Stimulated activated CD4-positive, alpha-beta T cell treated with anti-CD3 and anti-CD28 coated beads, Interleukin-4, amount 100 ng/mL, for 24 hours (primary cell): ENCODE results near the gene MAP3K7CL.
"Not testable (repeated sequence)": the region's sequence is repeated elsewhere in the genome, so short reads cannot be mapped to it uniquely, and the experiment has no call there.

ENCODE experiments used
- DNase-seq: peaks from one replicate; pipeline ENCODE4 v3.0.0-alpha.2; 2020

The MAP3K7CL gene

DNA sequence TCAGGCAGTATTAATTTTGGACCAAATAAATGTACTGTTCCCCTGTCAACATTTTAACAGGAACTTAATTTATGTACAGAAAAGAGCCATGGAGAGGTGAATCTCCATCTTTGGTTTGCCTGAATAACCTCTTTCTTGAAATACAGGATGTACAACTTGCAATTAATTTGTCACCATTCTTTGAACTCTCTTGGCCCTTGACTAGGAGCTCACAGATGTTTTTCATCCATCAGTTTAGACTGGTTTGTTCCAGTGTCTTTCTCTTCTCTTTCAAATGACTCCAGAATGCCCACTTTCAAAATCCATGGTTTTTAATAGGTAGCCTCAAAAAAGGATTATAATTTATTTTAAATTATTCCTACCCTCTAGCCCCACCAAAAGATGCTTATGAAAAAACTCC is 5.0 kb downstream of the MAP3K7CL start:
- DNase-seq, result no peak

- DNase-seq, result no peak
These were observed 5.6 kb downstream of the MAP3K7CL start for GRCh38 chr21:29136033-29136432.

DNA sequence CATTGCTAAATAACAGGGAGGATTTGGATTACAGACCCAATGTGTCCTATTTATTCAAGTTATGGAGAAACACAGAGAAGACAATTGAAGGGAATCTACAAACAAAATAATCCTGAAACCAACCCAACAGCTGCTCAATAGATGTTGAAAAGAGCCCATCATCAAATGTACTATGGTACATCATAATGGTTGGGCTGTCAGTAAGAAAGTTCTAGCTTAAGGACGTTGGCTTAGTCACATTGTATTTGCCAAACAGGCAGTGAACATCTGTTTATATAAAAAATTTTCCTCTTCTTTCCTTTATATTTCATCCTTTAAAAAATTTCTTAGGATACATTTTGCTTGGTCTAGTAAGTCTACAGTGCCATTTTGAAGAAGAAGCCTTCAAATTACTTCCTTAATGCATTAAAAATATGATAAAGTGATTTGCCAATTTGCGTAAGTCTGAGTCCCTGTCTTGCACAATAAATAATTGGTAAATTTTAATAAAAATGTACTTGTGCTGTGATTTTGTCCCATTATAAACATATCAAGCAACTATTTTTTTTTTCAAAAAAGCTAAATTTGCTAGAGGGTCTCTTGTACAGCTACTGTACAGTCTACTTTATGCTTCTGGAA is 14.4 kb downstream of the MAP3K7CL start:
- DNase-seq, result no peak

DNA sequence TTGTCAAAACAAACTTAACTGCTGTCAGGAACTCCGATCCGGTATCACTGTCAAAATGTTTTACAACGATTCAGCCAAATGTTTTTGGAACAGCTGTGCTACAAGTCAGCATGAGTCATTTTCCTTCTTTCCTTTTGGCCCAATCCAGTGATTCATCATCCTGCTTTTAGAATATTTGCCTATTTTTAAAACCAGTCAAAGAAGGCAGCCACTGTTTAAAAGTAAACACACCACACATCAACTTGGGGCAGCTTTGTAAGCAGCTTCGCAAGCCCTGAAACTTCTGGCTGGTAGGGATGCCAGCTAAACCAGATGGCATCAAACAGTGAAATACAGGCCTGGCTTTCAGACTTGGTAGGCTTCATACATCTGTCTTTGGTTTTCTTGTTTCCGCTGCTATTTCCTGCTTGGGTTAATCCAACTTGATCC is 14.9 kb downstream of the MAP3K7CL start:
- DNase-seq, result no peak

DNA sequence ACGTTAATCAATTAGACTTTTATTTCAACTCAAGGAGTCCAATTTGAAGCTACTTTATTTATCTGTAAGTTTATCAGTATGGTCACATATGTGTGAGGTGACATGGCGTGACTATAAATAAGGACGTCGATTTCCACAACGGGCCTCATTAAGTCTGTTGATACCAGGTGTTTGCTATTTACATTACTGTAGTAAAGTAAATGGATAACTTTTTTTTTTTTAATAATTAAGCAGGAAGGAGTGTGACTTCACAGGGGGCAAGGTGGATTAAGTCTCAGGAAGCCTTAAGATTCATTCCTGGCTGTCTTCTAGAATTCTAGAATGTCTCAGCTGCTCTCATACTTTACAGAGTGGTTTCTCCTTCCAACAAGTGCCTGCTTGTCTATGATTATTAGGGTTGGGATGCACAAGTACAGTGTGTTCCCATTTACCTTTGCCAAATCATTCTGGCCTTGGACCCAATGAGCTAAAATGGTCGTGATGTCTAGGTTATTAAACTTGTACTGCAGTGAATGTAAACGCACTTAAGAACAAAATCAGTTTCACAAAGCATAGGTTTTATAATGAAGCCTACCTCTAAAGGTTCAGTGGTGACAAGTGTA is 15.5 kb downstream of the MAP3K7CL start:
- no peak for DNase-seq

- no peak for DNase-seq
These were observed 16.3 kb downstream of the MAP3K7CL start for GRCh38 chr21:29146726-29147125.

- no peak for DNase-seq
These were observed 18.1 kb downstream of the MAP3K7CL start for GRCh38 chr21:29148530-29148929.

- DNase-seq, result no peak
These were observed 19.5 kb downstream of the MAP3K7CL start for GRCh38 chr21:29149808-29150425.

DNA sequence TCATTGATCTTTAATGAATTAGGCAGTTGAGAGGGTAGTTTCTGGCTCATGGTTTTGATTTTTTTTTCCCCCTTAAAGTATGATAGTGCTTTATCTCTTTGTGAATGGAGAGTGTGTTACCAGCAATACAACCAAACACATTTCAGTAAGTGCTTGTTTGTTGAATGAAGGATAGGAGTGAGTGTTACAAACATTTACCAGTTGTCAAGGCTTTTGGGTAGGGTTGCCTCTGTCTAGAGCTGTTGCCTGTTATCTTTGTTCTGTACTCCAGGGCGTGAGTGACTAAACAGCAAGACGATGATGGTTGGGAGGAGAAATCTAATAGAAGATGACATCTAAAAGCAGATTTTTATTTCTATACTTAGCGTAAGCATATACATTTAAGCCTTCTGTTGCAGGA is 21.5 kb downstream of the MAP3K7CL start:
- DNase-seq, result no peak

DNA sequence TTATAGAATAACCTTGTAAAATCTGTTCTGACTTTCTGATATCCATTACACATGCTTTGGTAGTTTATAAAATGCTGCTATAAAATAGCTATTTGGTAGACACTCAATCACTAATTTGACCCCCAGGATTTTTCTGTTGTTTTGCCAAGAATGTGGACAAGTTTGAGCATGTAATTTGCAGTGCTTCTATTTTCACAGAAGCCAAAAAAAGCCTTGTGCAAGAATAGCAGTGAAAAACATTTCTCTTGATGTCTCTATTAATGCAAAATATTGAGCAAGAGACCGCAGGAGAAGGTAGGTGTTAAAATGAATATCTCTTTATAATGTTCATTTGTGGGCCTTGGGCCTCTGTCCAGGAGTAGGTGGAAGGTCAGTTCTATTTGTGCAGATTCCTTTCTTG is 22.5 kb downstream of the MAP3K7CL start:
- DNase-seq, result no peak

GRCh38 chr21:29154270-29154669 is 23.8 kb downstream of the MAP3K7CL start:
- DNase-seq, result no peak

DNA sequence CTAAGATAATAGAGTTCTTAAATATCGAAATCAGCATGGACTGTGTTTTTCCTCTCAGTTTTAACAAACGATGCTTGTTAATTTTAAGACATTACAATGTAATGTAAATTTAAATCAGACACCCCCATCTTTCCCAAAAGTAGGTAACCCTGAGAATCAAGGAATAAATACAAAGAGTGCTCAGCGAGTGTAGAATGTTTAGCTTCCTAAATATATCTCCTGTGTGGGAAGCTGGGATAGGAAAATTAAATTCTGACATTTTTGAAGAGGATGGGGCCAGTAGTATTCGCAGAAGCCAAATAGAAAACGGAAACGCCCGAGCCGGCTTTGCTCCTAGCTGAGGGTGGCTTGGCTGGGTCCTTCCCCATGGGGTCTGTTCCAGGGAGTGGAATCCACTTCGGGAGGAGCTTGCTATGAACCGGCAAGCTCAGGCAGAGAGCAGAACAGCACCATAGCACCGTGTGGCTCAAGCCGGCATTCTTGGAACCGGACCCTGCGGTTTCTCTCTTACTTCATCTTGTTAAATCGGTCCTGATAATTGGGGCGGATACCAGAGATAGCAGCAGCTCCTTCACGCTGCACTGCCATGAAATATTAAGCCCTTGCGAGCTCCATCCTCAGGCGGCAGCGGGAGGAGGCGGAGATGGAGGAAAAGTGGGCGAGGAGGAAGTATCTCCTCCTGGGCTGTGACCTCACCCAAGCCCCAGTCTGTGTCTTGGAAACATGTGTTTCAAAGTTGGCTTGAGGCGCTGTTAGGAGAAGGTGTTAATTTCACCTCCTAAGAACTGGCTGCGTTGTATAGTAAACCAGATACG is 24.9 kb downstream of the MAP3K7CL start:
- DNase-seq, result no peak

- DNase-seq, result no peak
These were observed 25.5 kb downstream of the MAP3K7CL start for GRCh38 chr21:29155933-29156260.

GRCh38 chr21:29157080-29157479 is 26.6 kb downstream of the MAP3K7CL start:
- no peak for DNase-seq

DNA sequence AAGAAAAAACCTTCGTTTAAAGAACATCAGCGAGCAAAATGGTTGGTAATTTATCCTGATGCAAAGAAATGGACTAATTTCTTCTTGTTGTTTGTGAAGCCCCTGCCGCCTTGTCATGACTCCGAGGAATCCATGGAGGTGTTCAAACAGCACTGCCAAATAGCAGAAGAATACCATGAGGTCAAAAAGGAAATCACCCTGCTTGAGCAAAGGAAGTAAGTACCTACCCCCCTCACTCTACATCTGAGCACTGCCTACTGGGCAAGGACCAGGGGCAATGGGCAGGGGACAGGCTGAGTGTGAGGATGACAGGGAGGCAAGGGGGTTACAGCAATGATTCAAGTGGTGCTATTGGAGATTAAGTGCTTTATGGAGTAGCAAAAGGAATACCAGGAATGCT is 29.4 kb downstream of the MAP3K7CL start:
- DNase-seq, result no peak

DNA sequence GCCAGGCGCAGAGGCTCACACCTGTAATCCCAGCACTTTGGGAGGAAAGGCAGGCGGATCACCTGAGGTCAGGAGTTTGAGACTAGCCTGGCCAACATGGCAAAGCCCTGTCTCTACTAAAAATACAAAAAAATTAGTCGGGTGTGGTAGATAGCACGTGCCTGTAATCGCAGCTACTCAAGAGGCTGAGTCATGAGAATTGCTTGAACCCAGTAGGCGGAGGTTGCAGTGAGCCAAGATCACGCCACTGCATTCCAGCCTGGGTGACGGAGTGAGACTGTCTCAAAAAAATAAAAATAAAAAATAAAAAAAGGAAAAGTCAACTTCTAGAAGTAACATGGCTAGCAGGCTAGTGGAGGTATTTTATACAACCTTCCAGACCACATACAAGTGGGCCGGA is 32.4 kb downstream of the MAP3K7CL start:
- DNase-seq, result not testable (repeated sequence)

GRCh38 chr21:29163341-29164115 is 33.1 kb downstream of the MAP3K7CL start:
- DNase-seq, result no peak

- no peak for DNase-seq
These were observed 34.0 kb downstream of the MAP3K7CL start for GRCh38 chr21:29164323-29164942.

DNA sequence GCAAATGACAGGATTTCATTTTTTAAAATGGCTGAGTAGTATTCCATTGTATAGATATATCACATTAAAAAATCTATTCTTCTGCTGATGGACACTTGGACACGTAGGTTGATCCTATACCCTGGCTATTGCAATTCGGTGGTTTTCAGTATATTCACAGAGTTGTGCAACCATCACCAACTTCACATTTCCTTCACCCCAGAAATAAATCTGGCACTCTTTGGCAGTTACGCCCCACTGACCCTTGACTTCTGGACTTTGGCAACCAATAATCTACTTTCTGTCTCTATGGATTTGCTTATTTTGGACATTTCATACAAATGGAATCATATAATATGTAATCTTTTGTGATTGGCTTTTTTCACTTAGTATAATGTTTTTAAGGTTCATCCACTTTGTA is 35.9 kb downstream of the MAP3K7CL start:
- DNase-seq, result no peak

DNA sequence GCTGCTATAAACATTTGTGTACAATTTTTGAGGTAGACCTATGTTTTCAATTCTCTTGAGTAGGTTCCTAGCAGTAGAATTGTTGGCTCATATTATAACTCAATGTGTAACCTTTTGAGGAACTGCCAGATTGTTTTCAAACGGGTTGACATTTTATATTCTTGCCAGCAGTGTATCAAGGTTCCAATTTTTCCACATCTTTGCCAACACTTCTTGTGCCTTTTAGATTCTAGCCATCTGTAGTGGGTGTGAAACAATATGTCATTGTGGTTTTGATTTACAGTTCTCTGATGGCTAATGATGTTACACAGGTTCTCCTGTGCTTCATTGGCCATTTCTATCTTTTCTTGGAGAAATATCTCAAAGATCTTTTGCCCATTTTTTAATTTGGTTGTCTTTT is 36.4 kb downstream of the MAP3K7CL start:
- no peak for DNase-seq

- not testable (repeated sequence) for DNase-seq
These were observed 37.0 kb downstream of the MAP3K7CL start for GRCh38 chr21:29167481-29167880.

DNA sequence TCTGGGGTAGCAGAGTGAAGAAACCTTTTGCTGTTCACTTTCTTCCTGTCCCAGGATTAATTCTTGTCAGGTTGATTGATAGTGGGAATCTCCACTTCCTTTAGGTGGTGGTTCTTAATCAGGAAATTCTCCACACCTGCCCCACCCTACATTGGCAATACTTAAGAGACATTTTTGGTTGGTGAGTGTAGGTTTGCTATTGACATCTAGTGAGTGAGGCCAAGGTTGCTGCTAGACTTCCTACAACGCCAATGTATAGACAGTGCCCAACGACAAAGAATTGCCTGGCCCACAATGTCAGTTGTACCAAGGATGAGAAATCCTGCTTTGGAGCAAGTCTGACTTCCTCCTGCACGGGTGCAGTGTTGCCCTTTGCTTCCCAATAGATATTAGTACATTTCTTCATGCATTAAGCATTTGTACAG is 38.5 kb downstream of the MAP3K7CL start:
- DNase-seq, result no peak

DNA sequence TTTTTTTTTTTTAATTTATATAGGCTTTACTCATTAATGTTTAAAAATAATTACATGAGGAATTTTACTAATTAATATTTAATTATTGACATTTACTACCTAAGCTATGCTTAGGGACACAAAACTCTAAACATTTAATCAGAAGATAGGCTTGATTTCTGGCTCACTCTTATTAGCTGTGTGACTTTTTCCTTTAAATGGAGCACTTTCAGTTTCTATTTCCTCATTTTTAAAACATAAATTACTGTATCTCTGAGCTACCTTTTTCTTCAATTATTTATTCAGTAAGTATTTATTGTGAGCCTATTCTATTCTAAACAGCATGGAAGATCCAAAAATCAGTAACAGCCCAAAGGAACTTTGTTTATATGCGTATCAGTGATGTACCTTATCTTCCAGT is 40.5 kb downstream of the MAP3K7CL start:
- DNase-seq, result no peak
